Measurements from ENCODE around the gene S100A3. TPM values are rescaled to one million over a fixed set of nuclear protein-coding genes. Genes with fewer than 3 reads are reported as not detected.

Gene S100A3
- total and polyA plus RNA-seq, 2 of the 8 experiments (the other 6 are each of a cell fraction or from before 2014, with no cell fraction given), result 0.26 to 0.47 TPM

DNA sequence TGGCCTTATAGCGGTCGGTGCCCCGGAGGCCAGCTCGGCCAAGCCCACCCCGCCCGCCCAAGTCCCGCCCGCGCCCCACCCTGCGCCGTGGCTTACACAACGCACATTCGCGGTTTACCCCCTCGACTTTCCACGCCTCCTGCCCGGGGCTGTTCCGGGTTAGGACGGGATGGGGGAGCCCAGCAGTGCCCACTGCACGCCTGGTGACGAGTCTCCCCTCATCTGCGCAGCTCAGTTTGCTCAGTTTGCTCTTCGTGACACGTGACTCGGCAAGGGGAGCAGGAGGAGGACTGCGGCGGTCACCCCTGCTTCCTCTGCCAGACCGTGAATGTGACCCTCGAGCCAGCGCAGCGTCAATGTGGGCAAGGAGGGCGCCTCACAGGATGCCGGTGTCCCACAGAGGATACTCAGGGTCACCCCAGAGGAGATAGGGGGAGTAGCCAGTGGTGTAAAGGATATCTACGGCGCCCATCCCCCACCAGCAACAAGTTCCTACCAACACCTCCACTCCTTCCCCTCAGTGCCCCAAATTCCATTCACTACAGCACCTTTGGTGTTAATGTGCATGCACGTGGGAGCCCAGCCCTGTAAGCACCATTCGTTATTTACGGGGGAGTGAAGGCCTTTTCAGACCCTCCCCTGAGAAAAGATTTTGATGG is 12.9 kb downstream of the S100A3 start:
- Histone ChIP-seq H4K91ac (replicated peaks; ENCODE audit: insufficient read length, low read length) (peak overlapping the region; percentile 92), H3K56ac (replicated peaks; ENCODE audit: insufficient read length, low read depth, low read length) (no peak overlapping the region), H2BK15ac (ENCODE audit: low read length) (peak overlapping the region; percentile 74), H3K27me3 (replicated peaks in 1 of 4; ENCODE audit: control insufficient read depth in 3 of 4, extremely low read depth in 1 of 4, insufficient read depth in 3 of 4, low read length in 3 of 4) (peaks cover 0 to 19% (median 6%) of the 10 kb centered on the region in 4 experiments; a peak in 5 of 7 replicates), H3K23me2 (ENCODE audit: low read depth, low read length) (peaks cover 2% of the 10 kb centered on the region), H3K18ac (ENCODE audit: extremely low read depth, low read length) (peak overlapping the region; percentile 82; the same call in 1 of the 2 replicates), H2BK5ac (ENCODE audit: low read depth, low read length) (peak overlapping the region; percentile 62; the same call in 1 of the 2 replicates), H3K4ac (replicated peaks; ENCODE audit: insufficient read length, low read depth, low read length) (peak overlapping the region; percentile 58), H2BK120ac (replicated peaks; ENCODE audit: low read depth, low read length) (peak overlapping the region; percentile 40), H2AFZ (ENCODE audit: low read length) (peak overlapping the region; percentile 90; the same call in 1 of the 2 replicates), H3K23ac (ENCODE audit: insufficient read length) (no peak overlapping the region), H3K27ac (ENCODE audit: low read depth, low read length) (no peak overlapping the region), H3K9me3 (ENCODE audit: insufficient read depth in 2 of 2, low read depth in 1 of 2, low read length in 1 of 2) (no peaks in the 10 kb centered on the region), H3K36me3 (ENCODE audit: control insufficient read depth in 2 of 4, insufficient read depth in 4 of 4, low read length in 3 of 4) (no peaks in the 10 kb centered on the region), H4K8ac (ENCODE audit: extremely low read depth, insufficient read depth, low read length) (peak overlapping the region; percentile 32), H2BK20ac (ENCODE audit: low read length) (peak overlapping the region; percentile 74; the same call in 1 of the 2 replicates), H3K4me2 (ENCODE audit: insufficient read depth in 1 of 2, low read depth in 2 of 2, low read length in 2 of 2) (peak overlapping the region; percentile 74 to 75), H4K20me1 (replicated peaks in 1 of 2; ENCODE audit: control insufficient read depth in 1 of 2, insufficient read depth in 2 of 2, low read length in 2 of 2) (no peaks in the 10 kb centered on the region), H3K14ac (ENCODE audit: insufficient read length) (no peak overlapping the region), H3K4me1 (replicated peaks in 1 of 4; ENCODE audit: control insufficient read depth in 3 of 4, insufficient read depth in 4 of 4, low read length in 3 of 4) (peaks cover 15 to 38% (median 24%) of the 10 kb centered on the region in 4 experiments), H3K4me3 (ENCODE audit: extremely low read depth in 1 of 4, insufficient read depth in 2 of 4, low read depth in 3 of 4, low read length in 4 of 4) (peak overlapping the region; percentile 32 to 55 (median 40); a peak in 6 of 8 replicates), H3K9ac (replicated peaks in 1 of 4; ENCODE audit: extremely low read depth in 1 of 4, low read depth in 3 of 4, low read length in 3 of 4) (no peak overlapping the region; a peak in 1 of 7 replicates), H4K5ac (ENCODE audit: insufficient read length, low read depth, low read length) (peak overlapping the region; percentile 37), H2AK5ac (ENCODE audit: low read depth, low read length) (0 out of 2 replicates have a peak overlapping the region, but pooled peaks have one; percentile 7), H3K79me1 (ENCODE audit: low read depth, low read length) (no peaks in the 10 kb centered on the region), H3K79me2 (ENCODE audit: control insufficient read depth in 1 of 2, insufficient read depth in 2 of 2, low read length in 2 of 2) (no peaks in the 10 kb centered on the region), H2BK12ac (ENCODE audit: low read depth, low read length) (peak overlapping the region; percentile 96; the same call in 1 of the 2 replicates)
- POLR2A ChIA-PET (ENCODE audit: partially characterized antibody), result interaction anchor here (0.6 to 3.3 kb wide), 12 partner anchors 9 to 98 kb away, joined by 3 to 17 read pairs (median 4); partner anchors contain the start of genes CHTOP, S100A1, S100A13 and S100A16
- WGBS, 2 experiments (ENCODE audit: extremely low coverage in 1 of 2, insufficient coverage in 1 of 2, insufficient read length in 1 of 2, insufficient replicate concordance in 2 of 2, low coverage in 1 of 2, low lambda C conversion rate in 2 of 2, missing lambda C conversion rate in 1 of 2), result 16% methylated on average over 29 of the region's 38 CpGs; no CpG with 5 or more reads in 1 of the 2 experiments
- FAIRE-seq, result no peak
- CTCF ChIA-PET (ENCODE audit: partially characterized antibody), result interaction anchor here (0.6 to 10.2 kb wide), 15 partner anchors 9 to 112 kb away, joined by 3 to 165 read pairs (median 17); partner anchors contain the start of genes CHTOP, S100A1, S100A13 and S100A14
- DNase-seq (ENCODE audit: low read depth in 1 of 2, low spot score in 2 of 2), result no peak
- TF ChIP-seq SAP30 (IDR thresholded peaks at IDR 0.05; ENCODE audit: insufficient read depth, insufficient replicate concordance, low read length) (no peak), BCL11A (IDR thresholded peaks at IDR 0.05; ENCODE audit: low read depth in 2 of 2, low read length in 2 of 2) (no peak), POU5F1 (IDR thresholded peaks at IDR 0.05; ENCODE audit: low read depth, low read length) (no peak), EZH2 (IDR thresholded peaks at IDR 0.05; ENCODE audit: low read depth, low read length, severe bottlenecking) (peak; percentile 26), NRF1 (IDR thresholded peaks at IDR 0.05; ENCODE audit: low read depth, low read length) (0 out of 2 replicates have a peak, but pooled peaks have one; percentile 9)
- TF ChIP-seq, protein P1, sequence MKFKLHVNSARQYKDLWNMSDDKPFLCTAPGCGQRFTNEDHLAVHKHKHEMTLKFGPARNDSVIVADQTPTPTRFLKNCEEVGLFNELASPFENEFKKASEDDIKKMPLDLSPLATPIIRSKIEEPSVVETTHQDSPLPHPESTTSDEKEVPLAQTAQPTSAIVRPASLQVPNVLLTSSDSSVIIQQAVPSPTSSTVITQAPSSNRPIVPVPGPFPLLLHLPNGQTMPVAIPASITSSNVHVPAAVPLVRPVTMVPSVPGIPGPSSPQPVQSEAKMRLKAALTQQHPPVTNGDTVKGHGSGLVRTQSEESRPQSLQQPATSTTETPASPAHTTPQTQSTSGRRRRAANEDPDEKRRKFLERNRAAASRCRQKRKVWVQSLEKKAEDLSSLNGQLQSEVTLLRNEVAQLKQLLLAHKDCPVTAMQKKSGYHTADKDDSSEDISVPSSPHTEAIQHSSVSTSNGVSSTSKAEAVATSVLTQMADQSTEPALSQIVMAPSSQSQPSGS (IDR thresholded peaks at IDR 0.05; ENCODE audit: low read length), result no peak
- TF ChIP-seq, protein P2, sequence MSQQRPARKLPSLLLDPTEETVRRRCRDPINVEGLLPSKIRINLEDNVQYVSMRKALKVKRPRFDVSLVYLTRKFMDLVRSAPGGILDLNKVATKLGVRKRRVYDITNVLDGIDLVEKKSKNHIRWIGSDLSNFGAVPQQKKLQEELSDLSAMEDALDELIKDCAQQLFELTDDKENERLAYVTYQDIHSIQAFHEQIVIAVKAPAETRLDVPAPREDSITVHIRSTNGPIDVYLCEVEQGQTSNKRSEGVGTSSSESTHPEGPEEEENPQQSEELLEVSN (IDR thresholded peaks at IDR 0.05), result peak; percentile 67; the same call in 1 of the 2 replicates

All from H1 (cell line).